Activated naive CD4-positive, alpha-beta T cell treated with anti-CD3 and anti-CD28 coated beads, Interleukin-2, amount 10 ng/mL, durations not matched to agents 7 days and 5 days (primary cell): Measurements from ENCODE around the gene PHLDA3.
A peak's percentile ranks its signal among the peaks of the same experiment; 100 is the strongest.

Experiments used
- CTCF ChIA-PET: fragments of 350-600 bp; sonication (Branson Sonifier 250); formaldehyde crosslinking; loops from one replicate; lab custom pipeline; 2021; ENCODE audit warnings: antibody characterized with exemption; lab: Charles Lee
- DNase-seq: peaks from one replicate; pipeline ENCODE4 v3.0.0-alpha.2; 2020
- H3K27ac Mint-ChIP-seq: one replicate; pipeline ENCODE4 v1.8.0; 2021; ENCODE audit warnings: mild to moderate bottlenecking, moderate library complexity, mixed read lengths
- H3K27me3 Mint-ChIP-seq: one replicate; pipeline ENCODE4 v1.8.0; 2021; ENCODE audit warnings: mild to moderate bottlenecking, mixed read lengths
- H3K36me3 Mint-ChIP-seq: one replicate; pipeline ENCODE4 v1.8.0; 2021; ENCODE audit warnings: mixed read lengths
- H3K4me1 Mint-ChIP-seq: one replicate; pipeline ENCODE4 v1.8.0; 2021; ENCODE audit warnings: mixed read lengths
- H3K4me3 Mint-ChIP-seq: one replicate; pipeline ENCODE4 v1.8.0; 2021; ENCODE audit warnings: mild to moderate bottlenecking, moderate library complexity, mixed read lengths
- H3K9me3 Mint-ChIP-seq: one replicate; pipeline ENCODE4 v1.8.0; 2021; ENCODE audit warnings: mixed read lengths

Gene PHLDA3

GRCh38 chr1:201436969-201437368 lies 32.0 kb downstream of the PHLDA3 start:
- no peak overlapping the region for H3K4me3 Mint-ChIP-seq
- DNase-seq: no peak
- peaks cover 5% of the 10 kb centered on the region for H3K4me1 Mint-ChIP-seq
- H3K27me3 Mint-ChIP-seq: peaks cover 34% of the 10 kb centered on the region
- H3K36me3 Mint-ChIP-seq: no peaks in the 10 kb centered on the region
- no peak overlapping the region for H3K27ac Mint-ChIP-seq
- CTCF ChIA-PET: interaction anchor here (1.2 to 4.7 kb wide), 5 partner anchors 10 to 67 kb away, joined by 3 to 55 read pairs (median 7); partner anchors contain the start of gene PHLDA3
- H3K9me3 Mint-ChIP-seq: no peaks in the 10 kb centered on the region

GRCh38 chr1:201436393-201436792 lies 32.6 kb downstream of the PHLDA3 start:
- H3K9me3 Mint-ChIP-seq: no peaks in the 10 kb centered on the region
- H3K27ac Mint-ChIP-seq: no peak overlapping the region
- H3K27me3 Mint-ChIP-seq: peaks cover 34% of the 10 kb centered on the region
- peaks cover 5% of the 10 kb centered on the region for H3K4me1 Mint-ChIP-seq
- no peak overlapping the region for H3K4me3 Mint-ChIP-seq
- no peak for DNase-seq
- H3K36me3 Mint-ChIP-seq: no peaks in the 10 kb centered on the region
- CTCF ChIA-PET: interaction anchor here (0.6 to 4.7 kb wide), 13 partner anchors 11 to 393 kb away, joined by 3 to 55 read pairs (median 6); partner anchors contain the start of gene PHLDA3

GRCh38 chr1:201434266-201434665 lies 34.7 kb downstream of the PHLDA3 start:
- peaks cover 41% of the 10 kb centered on the region for H3K27me3 Mint-ChIP-seq
- H3K36me3 Mint-ChIP-seq: no peaks in the 10 kb centered on the region
- H3K9me3 Mint-ChIP-seq: no peaks in the 10 kb centered on the region
- no peak overlapping the region for H3K4me3 Mint-ChIP-seq
- CTCF ChIA-PET: interaction anchor here (0.6 to 4.7 kb wide), 7 partner anchors 13 to 477 kb away, joined by 3 to 55 read pairs (median 5); partner anchors contain the start of gene PHLDA3
- H3K4me1 Mint-ChIP-seq: peaks cover 5% of the 10 kb centered on the region
- no peak overlapping the region for H3K27ac Mint-ChIP-seq
- DNase-seq: no peak

- H3K9me3 Mint-ChIP-seq: no peaks in the 10 kb centered on the region
- CTCF ChIA-PET: interaction anchor here (0.6 to 4.7 kb wide), 5 partner anchors 9 to 79 kb away, joined by 3 to 55 read pairs (median 37); no protein-coding TSS in a partner anchor
- no peaks in the 10 kb centered on the region for H3K36me3 Mint-ChIP-seq
- peaks cover 5% of the 10 kb centered on the region for H3K4me1 Mint-ChIP-seq
- H3K27ac Mint-ChIP-seq: no peak overlapping the region
- no peak overlapping the region for H3K4me3 Mint-ChIP-seq
- peaks cover 42% of the 10 kb centered on the region for H3K27me3 Mint-ChIP-seq
- DNase-seq: no peak
Observed at GRCh38 chr1:201433609-201434008, 35.4 kb downstream of the PHLDA3 start.

- CTCF ChIA-PET: no interaction called here
- Mint-ChIP-seq H3K9me3 (no peaks in the 10 kb centered on the region), H3K36me3 (no peaks in the 10 kb centered on the region), H3K4me3 (no peak overlapping the region), H3K27ac (no peak overlapping the region), H3K27me3 (peaks cover 45% of the 10 kb centered on the region), H3K4me1 (peaks cover 5% of the 10 kb centered on the region)
- no peak for DNase-seq
Observed at GRCh38 chr1:201430776-201431175, 38.2 kb downstream of the PHLDA3 start.

- Mint-ChIP-seq H3K27me3 (peaks cover 42% of the 10 kb centered on the region), H3K27ac (no peak overlapping the region), H3K4me3 (no peak overlapping the region), H3K36me3 (no peaks in the 10 kb centered on the region), H3K9me3 (no peaks in the 10 kb centered on the region), H3K4me1 (peaks cover 3% of the 10 kb centered on the region)
- no peak for DNase-seq
- CTCF ChIA-PET: no interaction called here
Observed at GRCh38 chr1:201429736-201430501, 39.1 kb downstream of the PHLDA3 start.

GRCh38 chr1:201427963-201428362 lies 41.0 kb downstream of the PHLDA3 start:
- Mint-ChIP-seq H3K27ac (no peak overlapping the region), H3K9me3 (no peaks in the 10 kb centered on the region)

GRCh38 chr1:201426479-201427310 lies 42.3 kb downstream of the PHLDA3 start:
- CTCF ChIA-PET: interaction anchor here (1.7 kb wide), 1 partner anchor 9 kb away, joined by 10 read pairs; no protein-coding TSS in a partner anchor
- H3K27me3 Mint-ChIP-seq: peaks cover 46% of the 10 kb centered on the region
- H3K36me3 Mint-ChIP-seq: no peaks in the 10 kb centered on the region
- no peak overlapping the region for H3K4me3 Mint-ChIP-seq
- no peak overlapping the region for H3K27ac Mint-ChIP-seq
- peaks cover 3% of the 10 kb centered on the region for H3K4me1 Mint-ChIP-seq
- peak; percentile 32 for DNase-seq
- no peaks in the 10 kb centered on the region for H3K9me3 Mint-ChIP-seq

More at GRCh38 chr1:201427963-201428362, 41.0 kb downstream of the PHLDA3 start:
- H3K27me3 Mint-ChIP-seq: peaks cover 41% of the 10 kb centered on the region
- H3K4me3 Mint-ChIP-seq: no peak overlapping the region
- CTCF ChIA-PET: no interaction called here
- DNase-seq: no peak
- no peaks in the 10 kb centered on the region for H3K36me3 Mint-ChIP-seq
- H3K4me1 Mint-ChIP-seq: peaks cover 3% of the 10 kb centered on the region

- Mint-ChIP-seq H3K36me3 (no peaks in the 10 kb centered on the region), H3K4me3 (no peak overlapping the region)
- CTCF ChIA-PET: interaction anchor here (1.0 to 1.4 kb wide), 2 partner anchors 15 to 23 kb away, joined by 3 read pairs; no protein-coding TSS in a partner anchor
Observed at GRCh38 chr1:201424146-201424545, 44.8 kb downstream of the PHLDA3 start.

GRCh38 chr1:201423655-201424054 lies 45.3 kb downstream of the PHLDA3 start:
- Mint-ChIP-seq H3K4me1 (peaks cover 3% of the 10 kb centered on the region), H3K4me3 (no peak overlapping the region), H3K9me3 (no peaks in the 10 kb centered on the region), H3K27ac (no peak overlapping the region), H3K27me3 (peaks cover 44% of the 10 kb centered on the region), H3K36me3 (no peaks in the 10 kb centered on the region)
- DNase-seq: no peak
- CTCF ChIA-PET: interaction anchor here (1.0 to 1.4 kb wide), 2 partner anchors 14 to 24 kb away, joined by 3 read pairs; no protein-coding TSS in a partner anchor

More at GRCh38 chr1:201424146-201424545, 44.8 kb downstream of the PHLDA3 start:
- no peak for DNase-seq
- Mint-ChIP-seq H3K27me3 (peaks cover 46% of the 10 kb centered on the region), H3K27ac (no peak overlapping the region), H3K9me3 (no peaks in the 10 kb centered on the region), H3K4me1 (peaks cover 3% of the 10 kb centered on the region)

- Mint-ChIP-seq H3K27me3 (peaks cover 43% of the 10 kb centered on the region), H3K4me3 (no peak overlapping the region), H3K36me3 (no peaks in the 10 kb centered on the region), H3K27ac (no peak overlapping the region), H3K9me3 (no peaks in the 10 kb centered on the region), H3K4me1 (peaks cover 3% of the 10 kb centered on the region)
- DNase-seq: no peak
- CTCF ChIA-PET: no interaction called here
Observed at GRCh38 chr1:201422436-201423030, 46.5 kb downstream of the PHLDA3 start.

GRCh38 chr1:201422026-201422425 lies 47.0 kb downstream of the PHLDA3 start:
- Mint-ChIP-seq H3K27ac (no peak overlapping the region), H3K9me3 (no peaks in the 10 kb centered on the region), H3K36me3 (no peaks in the 10 kb centered on the region), H3K4me1 (peaks cover 3% of the 10 kb centered on the region), H3K27me3 (peaks cover 48% of the 10 kb centered on the region), H3K4me3 (no peak overlapping the region)
- no peak for DNase-seq
- CTCF ChIA-PET: no interaction called here

GRCh38 chr1:201421041-201421440 lies 47.9 kb downstream of the PHLDA3 start:
- CTCF ChIA-PET: interaction anchor here (1.4 kb wide), 1 partner anchor 15 kb away, joined by 7 read pairs; no protein-coding TSS in a partner anchor
- DNase-seq: no peak
- H3K9me3 Mint-ChIP-seq: no peaks in the 10 kb centered on the region
- peaks cover 46% of the 10 kb centered on the region for H3K27me3 Mint-ChIP-seq
- no peaks in the 10 kb centered on the region for H3K4me1 Mint-ChIP-seq
- no peak overlapping the region for H3K27ac Mint-ChIP-seq
- H3K36me3 Mint-ChIP-seq: no peaks in the 10 kb centered on the region
- H3K4me3 Mint-ChIP-seq: no peak overlapping the region
